Osteoblast (primary cell): Measurements from ENCODE around the gene IQSEC2. TPM values are rescaled to one million over a fixed set of nuclear protein-coding genes. Genes with fewer than 3 reads are reported as not detected.

Source experiments
- DNase-seq: peaks from one replicate; pipeline ENCODE4 v3.0.0; 2011; ENCODE audit warnings: low spot score, mixed read lengths; ENCODE audit not compliant: insufficient read length; ENCODE audit errors: missing footprints
- H2AFZ ChIP-seq: 2 replicates; pipeline ENCODE4 v1.6.0; 2011; ENCODE audit warnings: mild to moderate bottlenecking, low read length
- H3K27ac ChIP-seq: 2 replicates; pipeline ENCODE4 v1.5.1; 2011; ENCODE audit warnings: mild to moderate bottlenecking, low read depth, low read length, moderate library complexity
- H3K27me3 ChIP-seq: 2 replicates; pipeline ENCODE4 v1.6.0; 2012; ENCODE audit warnings: mild to moderate bottlenecking, control low read depth, inconsistent platforms, low read length, moderate library complexity; ENCODE audit not compliant: insufficient read depth
- H3K36me3 ChIP-seq: 2 replicates; pipeline ENCODE4 v1.5.1; 2011; ENCODE audit warnings: mild to moderate bottlenecking, low read length, control low read depth, moderate library complexity; ENCODE audit not compliant: insufficient read depth
- H3K4me1 ChIP-seq: 2 replicates; pipeline ENCODE4 v1.5.1; 2011; ENCODE audit warnings: mild to moderate bottlenecking, low read length, control low read depth, moderate library complexity; ENCODE audit not compliant: insufficient read depth
- H3K4me2 ChIP-seq: 2 replicates; pipeline ENCODE4 v1.6.0; 2011; ENCODE audit warnings: mild to moderate bottlenecking, low read length; ENCODE audit not compliant: insufficient read depth
- H3K4me3 ChIP-seq: fragments of 200-600 bp; sonication (generic); 3 replicates; pipeline ENCODE4 v1.5.1; 2012; ENCODE audit warnings: mild to moderate bottlenecking, low read length, inconsistent platforms; ENCODE audit not compliant: insufficient read depth
- H3K79me2 ChIP-seq: 2 replicates; pipeline ENCODE4 v1.6.0; 2012; ENCODE audit warnings: mild to moderate bottlenecking, low read length, control low read depth, inconsistent platforms; ENCODE audit not compliant: insufficient read depth
- H3K9me3 ChIP-seq: 2 replicates; pipeline ENCODE4 v1.5.1; 2011; ENCODE audit warnings: low read depth, low read length, control low read depth
- H4K20me1 ChIP-seq: 2 replicates; pipeline ENCODE4 v1.6.0; 2012; ENCODE audit warnings: mild to moderate bottlenecking, low read length, control low read depth; ENCODE audit not compliant: insufficient read depth
- CTCF ChIP-seq: IDR thresholded peaks from 2 replicates; pipeline ENCODE4 v1.5.1; 2011; ENCODE audit warnings: mild to moderate bottlenecking, low read depth, low read length, moderate library complexity; ENCODE audit errors: extremely low read depth
- total RNA-seq: library from RNA; depleted of rRNA; stranded (reverse); fragments of >200 nt; gene quantifications from 2 replicates; pipeline ENCODE4 v1.2.3, GENCODE V29; 2012

Gene IQSEC2
- total RNA-seq, 1 donor: 10.1 TPM

GRCh38 chrX:53303195-53303594, 21.8 kb upstream of the IQSEC2 start:
- Histone ChIP-seq H3K4me1 (peaks cover 11% of the 10 kb centered on the region), H3K27ac (no peak overlapping the region), H4K20me1 (peaks cover 3% of the 10 kb centered on the region), H3K4me2 (no peak overlapping the region), H2AFZ (no peak overlapping the region), H3K4me3 (no peak overlapping the region), H3K79me2 (no peaks in the 10 kb centered on the region), H3K36me3 (no peaks in the 10 kb centered on the region), H3K9me3 (no peaks in the 10 kb centered on the region), H3K27me3 (peaks cover 6% of the 10 kb centered on the region)
- no peak for TF ChIP-seq CTCF
- no peak for DNase-seq

GRCh38 chrX:53300157-53300556, 18.8 kb upstream of the IQSEC2 start:
- DNase-seq: no peak
- no peak overlapping the region for H3K4me3 ChIP-seq
- H3K36me3 ChIP-seq: no peaks in the 10 kb centered on the region
- H3K79me2 ChIP-seq: no peaks in the 10 kb centered on the region
- no peak for TF ChIP-seq CTCF
- H3K4me1 ChIP-seq: no peaks in the 10 kb centered on the region
- H3K27ac ChIP-seq: no peak overlapping the region
- no peaks in the 10 kb centered on the region for H4K20me1 ChIP-seq
- H3K9me3 ChIP-seq: no peaks in the 10 kb centered on the region
- H3K4me2 ChIP-seq: no peak overlapping the region
- no peak overlapping the region for H2AFZ ChIP-seq
- peaks cover 6% of the 10 kb centered on the region for H3K27me3 ChIP-seq

- peak; percentile 78 for DNase-seq
Measured at GRCh38 chrX:53294024-53294648, 12.8 kb upstream of the IQSEC2 start.

GRCh38 chrX:53291596-53291995, 10.2 kb upstream of the IQSEC2 start:
- Histone ChIP-seq H3K4me3 (no peak overlapping the region), H3K4me2 (no peak overlapping the region), H2AFZ (no peak overlapping the region), H3K4me1 (peaks cover 16% of the 10 kb centered on the region), H3K27ac (no peak overlapping the region), H3K9me3 (no peaks in the 10 kb centered on the region), H3K27me3 (peaks cover 5% of the 10 kb centered on the region), H3K36me3 (no peaks in the 10 kb centered on the region), H3K79me2 (no peaks in the 10 kb centered on the region), H4K20me1 (peaks cover 4% of the 10 kb centered on the region)
- TF ChIP-seq CTCF: no peak
- DNase-seq: no peak

More at GRCh38 chrX:53294024-53294648, 12.8 kb upstream of the IQSEC2 start:
- H3K4me3 ChIP-seq: no peak overlapping the region
- H3K9me3 ChIP-seq: no peaks in the 10 kb centered on the region
- TF ChIP-seq CTCF: peak; percentile 44
- no peak overlapping the region for H2AFZ ChIP-seq
- H3K27ac ChIP-seq: no peak overlapping the region
- H3K27me3 ChIP-seq: peaks cover 3% of the 10 kb centered on the region
- H3K36me3 ChIP-seq: no peaks in the 10 kb centered on the region
- H3K4me2 ChIP-seq: no peak overlapping the region
- H3K4me1 ChIP-seq: no peaks in the 10 kb centered on the region
- H3K79me2 ChIP-seq: no peaks in the 10 kb centered on the region
- H4K20me1 ChIP-seq: peaks cover 4% of the 10 kb centered on the region
